Gastroesophageal sphincter (tissue), 2 donors: ENCODE data around the gene RNF111.

Experiments
- POLR2A ChIP-seq, 2 donors: fragments of 450-650 bp; IDR thresholded peaks; one replicate each; pipeline ENCODE4 v1.6.1; 2017; ENCODE audit warnings: antibody characterized with exemption in 2 of 2, mild to moderate bottlenecking in 2 of 2, moderate library complexity in 1 of 2
- POLR2AphosphoS5 ChIP-seq: sonication (generic); formaldehyde crosslinking; IDR thresholded peaks from one replicate; pipeline ENCODE4 v1.6.1; 2017; ENCODE audit warnings: antibody characterized with exemption

GRCh38 chr15:59116771-59117170, 129.3 kb downstream of the RNF111 start:
- TF ChIP-seq POLR2AphosphoS5 (no peak), POLR2A (IDR thresholded peaks at IDR 0.05) (no peak)
